GM11168 (cell line): ENCODE data around the gene TYRP1.

Experiments used
- in situ Hi-C: fragments of 300-500 bp; cut with MboI; formaldehyde crosslinking; loops from one replicate; pipeline ENCODE4 v1.12.0; 2022; ENCODE audit warnings: low sequenced_read_pairs; ENCODE audit not compliant: unreplicated experiment

Gene TYRP1

DNA sequence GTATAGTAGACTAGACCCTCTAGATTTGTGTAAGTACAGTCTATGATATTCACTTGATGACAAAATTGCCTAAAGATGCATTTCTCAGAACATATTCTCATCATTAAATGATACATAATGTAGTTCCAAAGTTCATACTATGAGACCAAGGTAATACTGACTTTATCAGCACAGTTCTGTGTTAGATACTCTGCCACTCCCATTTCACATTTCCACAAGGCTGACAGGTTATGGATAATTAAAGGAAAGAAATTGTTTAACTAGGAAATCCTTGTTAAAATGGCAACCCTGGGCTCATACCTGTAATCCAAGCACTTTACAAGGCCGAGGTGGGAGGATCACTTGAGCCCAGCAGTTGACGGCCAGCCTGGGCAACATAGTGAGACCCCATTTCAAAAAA is 33.6 kb downstream of the TYRP1 start:
- in situ Hi-C loops = loop anchor here (10.0 kb wide), 1 partner anchor 88 kb away; no protein-coding TSS in a partner anchor

- in situ Hi-C loops = no loop called here
These were observed 37.0 kb downstream of the TYRP1 start for GRCh38 chr9:12730198-12730597.

GRCh38 chr9:12730927-12731326 is 37.7 kb downstream of the TYRP1 start:
- in situ Hi-C loops = no loop called here

DNA sequence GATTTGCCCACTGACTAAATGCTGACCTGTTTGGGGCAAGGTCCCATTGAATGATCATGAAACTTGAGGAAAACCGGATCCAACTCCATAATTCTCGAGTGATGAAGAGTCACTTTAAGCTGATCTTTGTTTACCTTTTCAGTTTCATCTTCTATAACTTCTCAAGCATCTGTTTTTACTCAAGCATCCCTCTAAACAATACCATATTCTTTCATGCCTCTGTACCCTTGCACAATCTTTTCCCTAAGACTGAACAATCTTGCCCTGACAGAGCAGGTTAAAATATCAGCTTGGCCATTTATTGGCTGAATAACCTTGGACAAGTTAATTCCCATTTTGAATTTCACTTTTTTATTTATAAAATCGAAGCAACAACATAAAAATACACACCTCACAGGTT is 39.8 kb downstream of the TYRP1 start:
- in situ Hi-C loops = no loop called here

- in situ Hi-C loops = no loop called here
These were observed 42.5 kb downstream of the TYRP1 start for GRCh38 chr9:12735665-12736064.

DNA sequence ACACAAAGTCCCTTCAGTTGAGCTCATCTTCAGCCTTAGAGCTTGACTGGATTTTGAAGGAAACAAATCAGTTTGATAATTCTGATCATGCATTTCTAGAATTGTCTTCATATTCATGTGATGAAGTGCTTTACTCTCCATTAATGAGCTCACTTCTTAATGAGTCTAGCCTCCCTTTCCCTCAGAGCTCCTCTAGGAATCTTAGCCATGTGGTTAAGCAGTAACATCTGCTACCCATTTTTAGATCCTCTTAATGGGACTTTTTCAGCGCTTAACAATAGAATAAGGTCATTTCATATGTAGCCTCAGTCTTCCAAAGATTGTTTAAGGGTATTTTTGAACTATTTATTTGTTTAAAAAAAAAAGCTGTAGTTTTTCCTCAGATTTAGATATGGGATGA is 44.7 kb downstream of the TYRP1 start:
- in situ Hi-C loops = no loop called here

- in situ Hi-C loops = no loop called here
These were observed 45.9 kb downstream of the TYRP1 start for GRCh38 chr9:12739014-12739652.

DNA sequence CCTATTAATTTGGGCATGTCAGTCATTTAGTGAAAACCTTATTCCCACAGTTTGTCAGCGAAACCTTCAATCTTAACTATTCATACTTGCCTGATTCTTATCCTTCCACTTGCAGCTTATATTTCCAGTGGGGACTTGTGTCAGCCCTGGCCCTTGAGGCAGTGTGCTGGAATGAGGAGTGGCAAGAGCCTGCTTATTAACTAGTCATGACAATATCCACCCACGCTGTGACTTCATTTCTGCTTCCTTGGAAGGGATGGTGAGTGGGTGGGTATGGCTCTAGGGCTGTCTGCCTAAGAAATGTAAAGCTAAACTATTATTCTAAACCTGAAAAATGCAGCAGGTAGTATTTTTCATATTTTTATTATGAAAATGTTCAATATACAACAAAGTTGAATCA is 47.7 kb downstream of the TYRP1 start:
- in situ Hi-C loops = no loop called here

DNA sequence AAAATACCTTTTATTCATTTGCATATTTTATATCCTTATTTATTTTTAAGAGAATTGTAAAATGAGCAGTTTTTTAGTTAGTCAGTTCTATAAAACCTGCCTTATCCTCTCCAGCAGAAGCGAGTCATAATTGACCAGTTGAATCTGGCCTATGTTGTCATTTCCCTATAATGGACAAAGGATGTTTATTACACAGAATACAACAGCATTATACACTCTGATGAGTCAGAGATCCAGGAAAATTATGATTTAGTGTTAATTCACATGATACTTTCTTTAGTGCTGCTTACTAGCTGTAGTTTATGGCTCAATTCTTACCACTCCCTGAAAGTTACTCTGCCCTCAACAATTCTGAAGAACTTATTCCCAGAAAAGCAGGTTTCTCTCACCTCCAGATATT is 54.8 kb downstream of the TYRP1 start:
- in situ Hi-C loops = no loop called here

GRCh38 chr9:12748954-12749353 is 55.8 kb downstream of the TYRP1 start:
- in situ Hi-C loops = no loop called here

- in situ Hi-C loops = no loop called here
These were observed 60.7 kb downstream of the TYRP1 start for GRCh38 chr9:12753931-12754330.

DNA sequence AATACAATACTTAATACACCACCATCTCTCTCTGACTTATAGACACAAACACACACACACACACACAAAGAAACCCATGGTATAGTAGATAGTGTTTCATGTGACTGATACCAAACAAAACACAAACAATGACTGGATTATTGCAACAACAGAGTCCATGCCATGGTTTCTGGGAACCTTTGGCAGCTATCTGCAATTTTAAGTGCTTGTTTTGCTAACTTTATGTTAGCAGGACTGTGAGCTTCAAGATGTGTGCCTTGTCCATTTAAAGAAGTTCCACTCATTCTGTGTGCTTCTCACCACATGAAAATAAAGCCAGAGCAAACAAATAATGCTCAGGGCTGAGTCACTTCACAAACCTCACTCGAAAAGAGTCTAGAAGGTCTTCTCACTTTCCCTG is 66.6 kb downstream of the TYRP1 start:
- in situ Hi-C loops = no loop called here
